Naive thymus-derived CD4-positive, alpha-beta T cell (primary cell): ENCODE results near the gene RHBDD2. TPM values are rescaled to one million over a fixed set of nuclear protein-coding genes. Genes with fewer than 3 reads are reported as not detected.

Source experiments
- ATAC-seq: fragments of 150-1000 bp; cut with Tn5 transposase; 2 replicates; pipeline ENCODE4 v1.10.0; 2021; ENCODE audit warnings: mild to moderate bottlenecking, moderate library complexity
- CTCF ChIA-PET: fragments of 350-600 bp; sonication (Branson Sonifier 250); formaldehyde crosslinking; loops from one replicate; lab custom pipeline; 2021; ENCODE audit warnings: antibody characterized with exemption; lab: Charles Lee
- POLR2A ChIA-PET: fragments of 350-600 bp; sonication (Branson Sonifier 250); formaldehyde crosslinking; loops from one replicate; lab custom pipeline; 2021; ENCODE audit warnings: antibody characterized with exemption, inconsistent platforms; lab: Charles Lee
- DNase-seq, 9 donors: peaks; one replicate each; pipeline versions ENCODE4 v3.0.0 to v3.0.0-alpha.2; 2020 to 2022; ENCODE audit warnings: mixed read lengths in 1 of 9
- H3K27ac ChIP-seq: one replicate; pipeline ENCODE4 v1.7.0; 2013; ENCODE audit warnings: mild to moderate bottlenecking, low read depth, low read length, moderate library complexity
- H3K27me3 ChIP-seq, 2 donors: one replicate each; pipeline ENCODE4 v1.7.0; 2013; ENCODE audit warnings: low read length in 2 of 2, mild to moderate bottlenecking in 2 of 2, moderate library complexity in 2 of 2; ENCODE audit not compliant: control insufficient read depth in 2 of 2, insufficient read depth in 2 of 2
- H3K36me3 ChIP-seq, 3 experiments: 1 replicate in 2 of 3; 2 replicates in 1 of 3; pipeline ENCODE4 v1.7.0; 2013; ENCODE audit warnings: low read length in 3 of 3, mild to moderate bottlenecking in 3 of 3, moderate library complexity in 1 of 3; ENCODE audit not compliant: insufficient read depth in 3 of 3, control insufficient read depth in 2 of 3
- H3K4me1 ChIP-seq, 2 donors: one replicate each; pipeline ENCODE4 v1.7.0; 2013; ENCODE audit warnings: low read length in 2 of 2, mild to moderate bottlenecking in 2 of 2, moderate library complexity in 1 of 2; ENCODE audit not compliant: control insufficient read depth in 2 of 2, insufficient read depth in 2 of 2
- H3K4me3 ChIP-seq: 2 replicates; pipeline ENCODE4 v1.7.0; 2013; ENCODE audit warnings: mild to moderate bottlenecking, low read length
- H3K9me3 ChIP-seq, 3 experiments: 1 replicate in 2 of 3; 2 replicates in 1 of 3; pipeline ENCODE4 v1.7.0; 2013; ENCODE audit warnings: low read length in 3 of 3; ENCODE audit not compliant: control insufficient read depth in 2 of 3
- H3K27ac Mint-ChIP-seq, 9 donors: one replicate each; pipeline ENCODE4 v1.8.0; 2020 to 2022; ENCODE audit warnings: mixed read lengths in 9 of 9, mild to moderate bottlenecking in 8 of 9, moderate library complexity in 5 of 9, inconsistent platforms in 2 of 9
- H3K27me3 Mint-ChIP-seq, 5 donors: one replicate each; pipeline ENCODE4 v1.8.0; 2021 to 2022; ENCODE audit warnings: mixed read lengths in 5 of 5, mild to moderate bottlenecking in 1 of 5
- H3K36me3 Mint-ChIP-seq, 5 donors: one replicate each; pipeline ENCODE4 v1.8.0; 2020 to 2022; ENCODE audit warnings: mixed read lengths in 5 of 5, mild to moderate bottlenecking in 3 of 5, inconsistent platforms in 1 of 5
- H3K4me1 Mint-ChIP-seq, 7 donors: one replicate each; pipeline ENCODE4 v1.8.0; 2020 to 2022; ENCODE audit warnings: mixed read lengths in 7 of 7, mild to moderate bottlenecking in 3 of 7, inconsistent platforms in 1 of 7
- H3K4me3 Mint-ChIP-seq, 10 donors: one replicate each; pipeline ENCODE4 v1.8.0; 2020 to 2022; ENCODE audit warnings: mild to moderate bottlenecking in 10 of 10, mixed read lengths in 10 of 10, moderate library complexity in 6 of 10, inconsistent platforms in 2 of 10
- H3K9me3 Mint-ChIP-seq, 11 donors: one replicate each; pipeline ENCODE4 v1.8.0; 2020 to 2022; ENCODE audit warnings: mixed read lengths in 11 of 11, mild to moderate bottlenecking in 4 of 11, inconsistent platforms in 1 of 11, moderate library complexity in 1 of 11
- intact Hi-C, 2 donors: fragments of 100-400 bp; cut with micrococcal nuclease; formaldehyde crosslinking; loops; one replicate each; pipeline ENCODE4 v1.15.1; 2023
- polyA plus RNA-seq, 2 donors: library from polyadenylated mRNA; unstranded; fragments of 300-500 nt; fragmentation: Illumina TruSeq; gene quantifications; one replicate each; pipeline ENCODE4 v1.2.3, GENCODE V29; 2021
- total RNA-seq, 6 experiments: library from RNA in 5 of 6; stranded (reverse) in 5 of 6; gene quantifications; 1 replicate in 5 of 6; 2 replicates in 1 of 6; pipeline ENCODE4 v1.2.3 and lab custom pipeline; 2021 to 2026

RHBDD2 gene
- total and polyA plus RNA-seq, 7 experiments from 2014 or later = 36.2 to 124 (median 73.6) TPM

GRCh38 chr7:75914169-75914654 lies 35.4 kb downstream of the RHBDD2 start:
- H3K4me1 Mint-ChIP-seq = peaks cover 13 to 43% (median 28%) of the 10 kb centered on the region in 7 donors
- H3K36me3 Mint-ChIP-seq = peaks cover 0 to 3% (median 0%) of the 10 kb centered on the region in 5 donors
- intact Hi-C loops = loop anchor here (1.0 to 10.0 kb wide), 5 partner anchors 15 to 401 kb away; partner anchors contain the start of gene MDH2 (in 1 of the 2)
- no peak for DNase-seq
- H3K27me3 ChIP-seq = no peaks in the 10 kb centered on the region
- H3K27ac ChIP-seq = peak overlapping the region; percentile 100
- peaks cover 0 to 10% (median 0%) of the 10 kb centered on the region in 3 experiments for H3K36me3 ChIP-seq
- H3K4me1 ChIP-seq = peaks cover 12 to 19% of the 10 kb centered on the region in 2 donors
- ChIA-PET CTCF (interaction anchor here (1.0 kb wide), 1 partner anchor 37 kb away, joined by 3 read pairs; no protein-coding TSS in a partner anchor), POLR2A (interaction anchor here (0.7 to 4.9 kb wide), 17 partner anchors 9 to 841 kb away, joined by 3 to 52 read pairs (median 4); partner anchors contain the start of genes MDH2, RCC1L, RHBDD2 and STYXL1)
- H3K9me3 ChIP-seq = no peaks in the 10 kb centered on the region
- H3K9me3 Mint-ChIP-seq = no peaks in the 10 kb centered on the region
- H3K27ac Mint-ChIP-seq = peak overlapping the region; percentile 94 to 99 (median 98)
- peaks cover 0 to 5% (median 0%) of the 10 kb centered on the region in 5 donors for H3K27me3 Mint-ChIP-seq
- ATAC-seq = no peak
- peak overlapping the region; percentile 79 for H3K4me3 ChIP-seq
- H3K4me3 Mint-ChIP-seq = peak overlapping the region; percentile 91 to 94 (median 92)

- intact Hi-C loops = loop anchor here (1.0 to 10.0 kb wide), 10 partner anchors 14 to 1743 kb away; partner anchors contain the start of genes TMEM120A (in 2 of the 2), EIF4H (in 1 of the 2) and MDH2 (in 1 of the 2)
- Histone ChIP-seq H3K4me3 (peak within 1 kb of the TSS; percentile 79), H3K9me3 (no peaks in the 10 kb centered on the region), H3K27me3 (no peaks in the 10 kb centered on the region), H3K36me3 (peaks cover 0 to 10% (median 0%) of the 10 kb centered on the region in 3 experiments), H3K4me1 (peaks cover 12 to 19% of the 10 kb centered on the region in 2 donors), H3K27ac (peak within 1 kb of the TSS; percentile 100)
- H3K36me3 Mint-ChIP-seq = peaks cover 0 to 3% (median 0%) of the 10 kb centered on the region in 5 donors
- peak within 1 kb of the TSS; percentile 94 to 99 (median 98) for H3K27ac Mint-ChIP-seq
- no peaks in the 10 kb centered on the region for H3K9me3 Mint-ChIP-seq
- ATAC-seq (peak; percentile 99), DNase-seq (peak; percentile 93 to 100 (median 99))
- POLR2A ChIA-PET = interaction anchor here (0.7 to 4.9 kb wide), 21 partner anchors 10 to 841 kb away, joined by 3 to 52 read pairs (median 4); partner anchors contain the start of genes MDH2, RCC1L, RHBDD2 and STYXL1
- CTCF ChIA-PET = interaction anchor here (1.0 to 2.3 kb wide), 3 partner anchors 15 to 105 kb away, joined by 3 to 6 read pairs (median 3); no protein-coding TSS in a partner anchor
- H3K27me3 Mint-ChIP-seq = peaks cover 0 to 3% (median 0%) of the 10 kb centered on the region in 5 donors
- H3K4me1 Mint-ChIP-seq = peaks cover 18 to 49% (median 35%) of the 10 kb centered on the region in 7 donors
- H3K4me3 Mint-ChIP-seq = peak within 1 kb of the TSS; percentile 91 to 94 (median 92)
These were observed 36.0 kb downstream of the RHBDD2 start, which contains the start of gene POR for GRCh38 chr7:75914655-75915415. TSS of gene POR (plus strand) at chr7:75915155. CDS start at chr7:75954002, 38,847 bp downstream.

GRCh38 chr7:75915416-75916156 lies 36.8 kb downstream of the RHBDD2 start:
- Mint-ChIP-seq H3K4me1 (peaks cover 18 to 55% (median 40%) of the 10 kb centered on the region in 7 donors), H3K9me3 (no peaks in the 10 kb centered on the region), H3K27me3 (peaks cover 0 to 2% (median 0%) of the 10 kb centered on the region in 5 donors), H3K27ac (peak overlapping the region; percentile 82 to 98 (median 90)), H3K4me3 (peak overlapping the region; percentile 91 to 94 (median 92)), H3K36me3 (peaks cover 0 to 3% (median 0%) of the 10 kb centered on the region in 5 donors)
- CTCF ChIA-PET = interaction anchor here (1.1 to 2.3 kb wide), 2 partner anchors 16 to 105 kb away, joined by 3 to 6 read pairs; no protein-coding TSS in a partner anchor
- H3K9me3 ChIP-seq = no peaks in the 10 kb centered on the region
- peak overlapping the region; percentile 79 for H3K4me3 ChIP-seq
- intact Hi-C loops = loop anchor here (1.0 to 10.0 kb wide), 10 partner anchors 13 to 1743 kb away; partner anchors contain the start of genes TMEM120A (in 2 of the 2), EIF4H (in 1 of the 2) and MDH2 (in 1 of the 2)
- POLR2A ChIA-PET = interaction anchor here (0.7 to 4.9 kb wide), 8 partner anchors 10 to 133 kb away, joined by 3 to 52 read pairs (median 5); partner anchors contain the start of genes MDH2, RHBDD2 and STYXL1
- peaks cover 12 to 19% of the 10 kb centered on the region in 2 donors for H3K4me1 ChIP-seq
- peak; percentile 11 to 51 (median 31) for DNase-seq
- H3K27me3 ChIP-seq = no peaks in the 10 kb centered on the region
- peaks cover 0 to 10% (median 0%) of the 10 kb centered on the region in 3 experiments for H3K36me3 ChIP-seq
- no peak for ATAC-seq
- peak overlapping the region; percentile 100 for H3K27ac ChIP-seq

GRCh38 chr7:75916259-75916658 lies 37.4 kb downstream of the RHBDD2 start:
- H3K36me3 Mint-ChIP-seq = peaks cover 0 to 3% (median 0%) of the 10 kb centered on the region in 5 donors
- H3K9me3 Mint-ChIP-seq = no peaks in the 10 kb centered on the region
- Histone ChIP-seq H3K9me3 (no peaks in the 10 kb centered on the region), H3K27me3 (no peaks in the 10 kb centered on the region), H3K36me3 (peaks cover 0 to 10% (median 0%) of the 10 kb centered on the region in 3 experiments), H3K4me1 (peaks cover 12 to 19% of the 10 kb centered on the region in 2 donors), H3K27ac (no peak overlapping the region), H3K4me3 (peak overlapping the region; percentile 79)
- intact Hi-C loops = loop anchor here (5.0 to 10.0 kb wide), 2 partner anchors 399 to 1744 kb away; partner anchors contain the start of gene EIF4H (in 1 of the 2)
- ATAC-seq (no peak), DNase-seq (no peak)
- H3K4me1 Mint-ChIP-seq = peaks cover 19 to 61% (median 45%) of the 10 kb centered on the region in 7 donors
- H3K27me3 Mint-ChIP-seq = no peaks in the 10 kb centered on the region
- peak overlapping the region in 8 of 9 donors; percentile 82 to 98 (median 90) for H3K27ac Mint-ChIP-seq
- ChIA-PET POLR2A (interaction anchor here (1.0 to 4.9 kb wide), 9 partner anchors 10 to 132 kb away, joined by 3 to 52 read pairs (median 5); partner anchors contain the start of genes MDH2, RHBDD2 and STYXL1), CTCF (interaction anchor here (1.1 to 2.3 kb wide), 2 partner anchors 17 to 104 kb away, joined by 3 to 6 read pairs; no protein-coding TSS in a partner anchor)
- peak overlapping the region; percentile 91 to 94 (median 92) for H3K4me3 Mint-ChIP-seq

- H3K27ac ChIP-seq = no peak overlapping the region
- no peak overlapping the region for H3K27ac Mint-ChIP-seq
- H3K27me3 Mint-ChIP-seq = no peaks in the 10 kb centered on the region
- DNase-seq (no peak), ATAC-seq (no peak)
- H3K36me3 Mint-ChIP-seq = peaks cover 0 to 6% (median 0%) of the 10 kb centered on the region in 5 donors
- H3K4me1 Mint-ChIP-seq = peaks cover 26 to 68% (median 49%) of the 10 kb centered on the region in 7 donors
- intact Hi-C loops = loop anchor here (5.0 to 10.0 kb wide), 2 partner anchors 398 to 1745 kb away; partner anchors contain the start of gene EIF4H (in 1 of the 2)
- no peaks in the 10 kb centered on the region for H3K27me3 ChIP-seq
- H3K4me1 ChIP-seq = peaks cover 12 to 19% of the 10 kb centered on the region in 2 donors
- no peaks in the 10 kb centered on the region for H3K9me3 ChIP-seq
- no peaks in the 10 kb centered on the region for H3K9me3 Mint-ChIP-seq
- CTCF ChIA-PET = interaction anchor here (2.3 kb wide), 1 partner anchor 103 kb away, joined by 6 read pairs; no protein-coding TSS in a partner anchor
- peak overlapping the region in 9 of 10 donors; percentile 34 to 94 (median 92) for H3K4me3 Mint-ChIP-seq
- H3K36me3 ChIP-seq = peaks cover 0 to 10% (median 0%) of the 10 kb centered on the region in 3 experiments
- POLR2A ChIA-PET = interaction anchor here (1.0 to 4.9 kb wide), 5 partner anchors 12 to 93 kb away, joined by 3 to 52 read pairs (median 5); partner anchors contain the start of gene RHBDD2
- peak overlapping the region; percentile 79 for H3K4me3 ChIP-seq
These were observed 38.1 kb downstream of the RHBDD2 start for GRCh38 chr7:75916685-75917634.
